Sigmoid colon (tissue), 7 donors: Measurements from ENCODE around the gene STAC. TPM values are rescaled to one million over a fixed set of nuclear protein-coding genes. Genes with fewer than 3 reads are reported as not detected.

Experiments
- DNase-seq: peaks from one replicate; pipeline ENCODE4 v3.0.0-alpha.2; 2019
- H3K27ac ChIP-seq, 4 donors: fragments of 200-600 bp; sonication (generic); one replicate each; pipeline ENCODE4 v1.5.1; 2016 to 2019; ENCODE audit warnings: mild to moderate bottlenecking in 1 of 4
- H3K27me3 ChIP-seq, 3 donors: fragments of 200-600 bp; sonication (generic); one replicate each; pipeline ENCODE4 v1.5.1; 2019; ENCODE audit warnings: mild to moderate bottlenecking in 1 of 3
- H3K36me3 ChIP-seq, 4 donors: fragments of 200-600 bp; sonication (generic); one replicate each; pipeline ENCODE4 v1.5.1; 2016 to 2019
- H3K4me1 ChIP-seq, 4 donors: fragments of 200-600 bp; sonication (generic); one replicate each; pipeline ENCODE4 v1.5.1; 2017 to 2019
- H3K4me3 ChIP-seq, 4 donors: fragments of 200-600 bp; sonication (generic); one replicate each; pipeline ENCODE4 v1.5.1; 2017 to 2019; ENCODE audit warnings: mild to moderate bottlenecking in 2 of 4, moderate library complexity in 1 of 4
- H3K9me3 ChIP-seq, 4 donors: fragments of 200-600 bp in 3 of 4; sonication (generic) in 3 of 4; one replicate each; pipeline versions ENCODE4 v1.5.1 to v1.6.1; 2013 to 2019
- EP300 ChIP-seq, 4 donors: sonication (generic); formaldehyde crosslinking; IDR thresholded peaks; one replicate each; pipeline ENCODE4 v1.6.1; 2017; ENCODE audit warnings: antibody characterized with exemption in 4 of 4
- POLR2A ChIP-seq, 2 donors: fragments of 450-650 bp; IDR thresholded peaks; one replicate each; pipeline ENCODE4 v1.6.1; 2016; ENCODE audit warnings: antibody characterized with exemption in 2 of 2, mild to moderate bottlenecking in 2 of 2, moderate library complexity in 2 of 2
- POLR2AphosphoS5 ChIP-seq, 4 donors: sonication (generic); formaldehyde crosslinking; IDR thresholded peaks; one replicate each; pipeline ENCODE4 v1.6.1; 2017; ENCODE audit warnings: antibody characterized with exemption in 4 of 4
- WGBS, 2 donors: extraction: QIAGEN DNeasy Blood & Tissue Kit; methylation state at CpG; one replicate each; pipeline ENCODE4 v1.1.7; 2013; 5-methylcytosine and 5-hydroxymethylcytosine counted together
- intact Hi-C: fragments of 100-400 bp; cut with DNase I; formaldehyde crosslinking; loops from one replicate; pipeline ENCODE4 v1.15.1; 2023
- polyA plus RNA-seq, 3 donors: library from polyadenylated mRNA; stranded (reverse); fragments of 200-250 nt; gene quantifications; one replicate each; pipeline ENCODE4 v1.2.3, GENCODE V29; 2013
- total RNA-seq, 4 donors: library from RNA; depleted of rRNA; stranded (reverse); fragments of >200 nt; gene quantifications; one replicate each; pipeline ENCODE4 v1.1.0, GENCODE V29; 2016
- TF ChIP-seq, protein P1 (sequence below), 4 experiments: fragments of 450-650 bp in 3 of 4; fragments of 200-600 bp in 1 of 4; IDR thresholded peaks; one replicate each; pipeline ENCODE4 v1.5.1; 2016 to 2019; ENCODE audit warnings: antibody characterized with exemption in 4 of 4, mild to moderate bottlenecking in 3 of 4, moderate library complexity in 2 of 4
- donor health status: healthy with polysubstance abuse.
- donor health status: Bipolar disorder and iron deficiency.
- donor health status: healthy.

Gene STAC
- total and polyA plus RNA-seq, 7 donors: 0.42 to 39.6 (median 17.4) TPM; not detected in 2

DNA sequence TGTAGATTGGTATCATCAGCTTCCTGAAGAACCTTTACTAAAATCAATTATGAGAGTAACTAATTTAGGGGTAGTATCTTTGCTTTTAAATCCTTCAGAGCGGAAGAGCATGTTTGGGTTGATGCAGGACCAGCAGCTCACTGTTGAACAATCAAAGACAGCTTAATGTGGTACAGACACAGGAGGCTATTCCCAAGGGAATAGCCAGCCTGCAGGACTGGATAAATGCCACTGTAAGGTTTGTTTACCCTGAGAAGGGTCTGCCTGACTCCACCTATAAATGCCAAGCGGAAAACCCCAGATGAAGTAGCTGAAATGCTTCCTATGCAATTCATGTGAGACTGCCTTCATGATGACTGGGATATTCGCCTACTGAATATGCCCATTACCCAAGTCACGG lies 16.0 kb upstream of the STAC start:
- Histone ChIP-seq H3K27ac (no peak overlapping the region), H3K36me3 (no peaks in the 10 kb centered on the region), H3K4me3 (no peak overlapping the region), H3K27me3 (no peaks in the 10 kb centered on the region), H3K9me3 (no peaks in the 10 kb centered on the region), H3K4me1 (peaks cover 0 to 8% (median 0%) of the 10 kb centered on the region in 4 donors)
- WGBS, 2 donors: 78 to 90% methylated on average over 4 of the region's 4 CpGs
- intact Hi-C loops: no loop called here
- no peak for DNase-seq
- TF ChIP-seq EP300 (IDR thresholded peaks at IDR 0.05): no peak
- TF ChIP-seq, protein P1, sequence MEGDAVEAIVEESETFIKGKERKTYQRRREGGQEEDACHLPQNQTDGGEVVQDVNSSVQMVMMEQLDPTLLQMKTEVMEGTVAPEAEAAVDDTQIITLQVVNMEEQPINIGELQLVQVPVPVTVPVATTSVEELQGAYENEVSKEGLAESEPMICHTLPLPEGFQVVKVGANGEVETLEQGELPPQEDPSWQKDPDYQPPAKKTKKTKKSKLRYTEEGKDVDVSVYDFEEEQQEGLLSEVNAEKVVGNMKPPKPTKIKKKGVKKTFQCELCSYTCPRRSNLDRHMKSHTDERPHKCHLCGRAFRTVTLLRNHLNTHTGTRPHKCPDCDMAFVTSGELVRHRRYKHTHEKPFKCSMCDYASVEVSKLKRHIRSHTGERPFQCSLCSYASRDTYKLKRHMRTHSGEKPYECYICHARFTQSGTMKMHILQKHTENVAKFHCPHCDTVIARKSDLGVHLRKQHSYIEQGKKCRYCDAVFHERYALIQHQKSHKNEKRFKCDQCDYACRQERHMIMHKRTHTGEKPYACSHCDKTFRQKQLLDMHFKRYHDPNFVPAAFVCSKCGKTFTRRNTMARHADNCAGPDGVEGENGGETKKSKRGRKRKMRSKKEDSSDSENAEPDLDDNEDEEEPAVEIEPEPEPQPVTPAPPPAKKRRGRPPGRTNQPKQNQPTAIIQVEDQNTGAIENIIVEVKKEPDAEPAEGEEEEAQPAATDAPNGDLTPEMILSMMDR (IDR thresholded peaks at IDR 0.05): no peak
- TF ChIP-seq POLR2AphosphoS5 (IDR thresholded peaks at IDR 0.05): no peak
- no peak for TF ChIP-seq POLR2A (IDR thresholded peaks at IDR 0.05)

DNA sequence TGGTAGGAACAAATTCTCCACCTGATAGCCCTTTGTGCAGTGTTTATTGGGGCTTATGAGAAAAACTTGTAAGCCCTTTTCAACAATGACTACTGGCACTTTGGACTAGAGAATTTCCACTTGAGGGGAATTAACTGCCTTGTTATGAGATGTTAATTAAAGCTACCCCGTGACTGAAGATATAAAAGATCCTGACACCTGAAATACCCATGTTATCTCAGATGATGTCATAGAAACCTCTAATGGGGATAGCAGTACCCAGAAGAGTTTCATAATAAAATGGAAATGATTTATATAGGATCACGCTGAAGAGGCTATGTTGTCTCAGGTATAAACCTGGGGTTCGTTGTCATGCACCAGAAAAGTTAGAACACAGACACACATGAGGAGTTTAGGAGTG lies 14.5 kb upstream of the STAC start:
- Histone ChIP-seq H3K4me1 (peaks cover 0 to 8% (median 0%) of the 10 kb centered on the region in 4 donors), H3K27ac (no peak overlapping the region), H3K27me3 (no peaks in the 10 kb centered on the region), H3K36me3 (no peaks in the 10 kb centered on the region), H3K4me3 (no peak overlapping the region), H3K9me3 (no peaks in the 10 kb centered on the region)
- intact Hi-C loops: no loop called here
- DNase-seq: no peak
- 77 to 87% methylated on average over 3 of the region's 3 CpGs for WGBS, 2 donors
- TF ChIP-seq POLR2A (IDR thresholded peaks at IDR 0.05): no peak
- TF ChIP-seq EP300 (IDR thresholded peaks at IDR 0.05): no peak
- TF ChIP-seq, protein P1 (IDR thresholded peaks at IDR 0.05): no peak
- TF ChIP-seq POLR2AphosphoS5 (IDR thresholded peaks at IDR 0.05): no peak

DNA sequence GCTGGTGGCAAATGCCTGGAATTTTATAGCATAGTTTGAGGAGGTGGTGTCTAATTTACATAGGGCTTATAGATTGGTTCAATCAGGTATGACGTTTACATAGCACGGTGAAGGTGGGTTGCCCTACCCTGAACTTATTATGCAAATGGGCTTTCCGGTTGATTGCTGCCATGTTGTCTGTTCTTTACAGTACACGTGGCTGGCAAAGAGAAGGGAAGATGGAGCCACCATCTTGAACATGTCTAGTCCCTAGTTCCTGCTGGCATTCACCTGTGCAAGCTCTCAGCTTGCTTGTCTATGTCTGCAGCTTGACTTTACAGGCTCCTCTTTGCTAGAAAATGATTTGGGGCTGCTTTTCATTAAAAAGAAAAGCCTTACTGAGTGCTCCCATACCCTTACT lies 14.0 kb upstream of the STAC start:
- Histone ChIP-seq H3K27me3 (no peaks in the 10 kb centered on the region), H3K4me3 (no peak overlapping the region), H3K4me1 (peaks cover 0 to 8% (median 0%) of the 10 kb centered on the region in 4 donors), H3K36me3 (no peaks in the 10 kb centered on the region), H3K27ac (no peak overlapping the region), H3K9me3 (no peaks in the 10 kb centered on the region)
- intact Hi-C loops: no loop called here
- DNase-seq: no peak
- TF ChIP-seq, protein P1 (IDR thresholded peaks at IDR 0.05): no peak
- TF ChIP-seq POLR2A (IDR thresholded peaks at IDR 0.05): no peak
- WGBS, 2 donors: 81 to 86% methylated on average over 4 of the region's 4 CpGs

DNA sequence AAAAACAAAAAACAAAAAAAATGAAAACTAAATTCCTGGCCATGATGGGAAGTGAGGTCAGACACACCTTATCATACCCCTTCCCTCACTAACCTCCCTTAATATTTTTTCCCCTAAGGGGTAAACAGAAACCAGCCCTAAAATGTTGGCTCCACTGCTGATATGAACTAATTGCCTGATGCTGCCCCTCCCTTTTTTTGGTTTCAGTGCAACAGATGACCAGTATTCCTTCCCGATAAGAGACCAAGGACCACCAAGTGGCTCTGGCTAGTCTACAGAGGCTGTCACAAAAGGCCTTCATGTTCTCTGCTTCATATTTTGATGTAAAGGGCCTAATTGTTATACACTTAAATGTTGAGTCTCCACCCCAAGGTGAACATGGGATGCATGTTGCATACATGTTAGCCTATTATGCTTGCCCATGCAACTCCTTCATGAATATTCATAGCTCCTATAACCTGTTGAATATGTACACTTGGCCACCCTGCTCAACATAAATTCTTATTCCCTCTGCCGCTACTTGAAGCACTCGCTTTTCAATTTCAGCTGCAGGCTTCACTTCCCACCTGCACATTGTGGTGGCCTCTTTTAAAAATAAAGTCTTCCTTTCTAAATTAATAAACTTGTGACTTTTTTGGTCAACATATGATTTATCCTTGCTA lies 12.3 kb upstream of the STAC start:
- 96% methylated on average over 3 of the region's 3 CpGs for WGBS, 2 donors
- Histone ChIP-seq H3K9me3 (no peaks in the 10 kb centered on the region), H3K36me3 (no peaks in the 10 kb centered on the region), H3K27me3 (no peaks in the 10 kb centered on the region), H3K4me3 (no peak overlapping the region), H3K4me1 (peaks cover 0 to 5% (median 2%) of the 10 kb centered on the region in 4 donors), H3K27ac (no peak overlapping the region)
- intact Hi-C loops: no loop called here
- no peak for DNase-seq
- TF ChIP-seq POLR2A (IDR thresholded peaks at IDR 0.05): no peak
- TF ChIP-seq, protein P1 (IDR thresholded peaks at IDR 0.05): no peak
- no peak for TF ChIP-seq POLR2AphosphoS5 (IDR thresholded peaks at IDR 0.05)
- TF ChIP-seq EP300 (IDR thresholded peaks at IDR 0.05): no peak

DNA sequence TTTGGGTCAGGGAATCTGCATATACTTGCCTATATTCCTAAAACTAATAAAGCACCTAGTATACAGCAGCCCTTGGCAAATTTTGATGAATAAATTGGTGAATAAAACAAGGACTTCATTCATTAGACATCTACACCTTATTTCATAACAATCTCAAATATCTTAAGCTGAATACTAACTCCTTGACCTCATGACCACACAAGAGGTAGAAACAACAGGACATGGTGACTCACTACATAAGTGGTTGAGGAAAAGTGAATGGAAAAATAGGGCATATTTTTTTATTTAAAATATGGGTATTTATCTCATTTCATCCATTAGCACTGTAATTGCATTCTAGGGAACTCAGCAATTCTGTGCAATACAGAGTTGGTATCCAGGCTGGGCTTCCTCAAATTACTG lies 7.8 kb upstream of the STAC start:
- no peak for DNase-seq
- TF ChIP-seq EP300 (IDR thresholded peaks at IDR 0.05): no peak
- no peak for TF ChIP-seq POLR2A (IDR thresholded peaks at IDR 0.05)
- no peak for TF ChIP-seq POLR2AphosphoS5 (IDR thresholded peaks at IDR 0.05)
- TF ChIP-seq, protein P1 (IDR thresholded peaks at IDR 0.05): no peak
- no peaks in the 10 kb centered on the region for H3K27me3 ChIP-seq
- H3K27ac ChIP-seq: peak overlapping the region in 3 of 4 donors; percentile 31 to 55 (median 34)
- H3K9me3 ChIP-seq: no peaks in the 10 kb centered on the region
- peaks cover 0 to 13% (median 9%) of the 10 kb centered on the region in 4 donors for H3K4me1 ChIP-seq
- no peak overlapping the region for H3K4me3 ChIP-seq
- no peaks in the 10 kb centered on the region for H3K36me3 ChIP-seq
- intact Hi-C loops: no loop called here
